Stimulated activated CD8-positive, alpha-beta memory T cell treated with anti-CD3 and anti-CD28 coated beads, Interleukin-12 subunit alpha, Interleukin-12 subunit beta, amount 100 ng/mL, for 1 hour (primary cell): Measurements from ENCODE around the gene ADAT3.

Experiments
- DNase-seq: peaks from one replicate; pipeline ENCODE4 v3.0.0-alpha.2; 2020; ENCODE audit warnings: low read depth

The ADAT3 gene

DNA sequence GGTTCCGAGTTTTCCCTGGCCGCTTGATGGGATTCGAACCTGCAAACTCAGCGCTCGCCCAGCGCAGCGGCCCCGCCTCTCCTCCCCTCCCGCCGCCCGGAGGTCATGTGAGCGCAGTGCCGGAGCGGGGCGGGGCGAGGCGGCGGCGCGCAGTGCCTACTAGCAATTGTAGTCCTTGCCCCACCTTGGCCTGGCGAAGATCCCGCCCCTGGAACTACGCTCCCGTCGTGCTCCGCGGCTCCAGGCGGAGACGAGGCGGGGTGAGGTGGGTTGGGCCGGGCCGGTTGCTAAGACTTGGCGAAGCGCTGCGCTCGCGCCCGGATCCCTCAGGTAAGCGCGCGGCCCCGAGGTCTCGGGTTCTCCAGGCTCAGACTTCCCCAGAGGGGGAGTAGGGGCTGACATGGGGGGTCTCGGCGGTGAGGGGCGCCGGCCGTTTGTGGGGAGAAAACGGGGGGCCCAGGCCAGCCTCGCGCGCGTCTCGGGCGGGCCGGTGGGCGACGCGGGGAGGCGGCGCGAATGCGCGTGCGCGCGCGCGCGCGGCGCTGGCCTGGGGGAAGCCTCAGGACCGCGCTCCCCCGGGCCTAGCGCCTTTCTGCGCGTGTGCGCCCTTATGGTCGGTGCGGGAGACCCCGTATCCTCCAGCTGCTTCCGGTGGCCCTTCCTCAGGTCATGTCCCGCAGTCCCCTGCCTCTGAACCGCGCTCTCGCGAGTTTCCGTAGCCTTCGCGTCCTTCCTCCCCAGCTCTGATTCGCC, at the start of gene ADAT3, which contains the start of gene SCAMP4:
Gene ADAT3 (plus strand): TSS at position 290 of the 753 bp plus-strand sequence. CDS start 6,649 bp downstream, outside the sequence.
Gene SCAMP4 (plus strand): TSS at position 290 of the 753 bp plus-strand sequence. CDS start 9,621 bp downstream, outside the sequence.
- peak; percentile 95 for DNase-seq

GRCh38 chr19:1855828-1856255, 49.4 kb upstream of the ADAT3 start:
- DNase-seq: no peak

- no peak for DNase-seq
Observed at GRCh38 chr19:1856345-1856697, 48.9 kb upstream of the ADAT3 start.

DNA sequence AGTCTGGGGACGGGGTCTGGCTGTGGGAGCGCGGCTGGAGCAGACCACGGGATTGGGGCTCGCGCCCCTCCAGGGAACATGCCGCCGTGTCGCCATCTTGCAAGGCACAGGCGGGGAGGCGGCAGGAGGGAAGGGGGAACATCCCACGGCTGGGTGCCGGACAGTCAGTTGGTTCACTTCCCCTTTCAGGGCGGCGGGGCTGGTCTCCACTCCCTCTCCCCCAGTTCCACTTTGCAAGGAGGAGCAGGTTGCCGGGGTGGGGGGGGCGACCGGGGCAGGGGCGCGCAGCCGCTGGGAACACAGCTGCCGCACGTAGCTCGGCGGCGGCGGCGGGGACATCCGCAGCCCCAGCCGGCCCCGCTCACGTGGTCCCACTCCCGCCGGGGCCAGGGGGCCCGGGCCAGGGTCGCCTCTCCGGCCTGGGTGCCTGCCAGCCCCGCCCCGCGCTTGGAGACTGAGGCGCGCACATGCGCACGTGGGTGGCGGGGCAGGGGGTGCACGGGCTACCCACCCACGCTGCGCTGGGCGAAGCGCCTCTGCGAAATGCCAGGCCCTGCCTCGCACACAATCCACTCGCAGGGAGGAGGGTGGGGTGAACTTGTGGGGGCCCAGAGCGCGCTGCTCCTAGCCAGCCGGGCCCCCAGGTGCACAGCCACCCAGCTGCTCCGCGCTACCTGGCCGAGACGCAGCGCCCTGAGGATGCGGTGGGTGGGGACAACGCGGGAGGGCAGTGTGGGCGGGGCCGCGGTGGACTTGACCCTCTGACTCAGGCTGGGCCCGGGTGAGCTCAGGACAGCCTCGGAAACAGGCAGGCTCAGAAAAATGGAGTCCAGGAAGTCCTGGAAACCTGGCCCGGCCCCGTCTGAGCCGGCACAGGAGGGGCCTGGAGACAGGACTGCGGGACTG, 48.2 kb upstream of the ADAT3 start:
- DNase-seq: no peak

DNA sequence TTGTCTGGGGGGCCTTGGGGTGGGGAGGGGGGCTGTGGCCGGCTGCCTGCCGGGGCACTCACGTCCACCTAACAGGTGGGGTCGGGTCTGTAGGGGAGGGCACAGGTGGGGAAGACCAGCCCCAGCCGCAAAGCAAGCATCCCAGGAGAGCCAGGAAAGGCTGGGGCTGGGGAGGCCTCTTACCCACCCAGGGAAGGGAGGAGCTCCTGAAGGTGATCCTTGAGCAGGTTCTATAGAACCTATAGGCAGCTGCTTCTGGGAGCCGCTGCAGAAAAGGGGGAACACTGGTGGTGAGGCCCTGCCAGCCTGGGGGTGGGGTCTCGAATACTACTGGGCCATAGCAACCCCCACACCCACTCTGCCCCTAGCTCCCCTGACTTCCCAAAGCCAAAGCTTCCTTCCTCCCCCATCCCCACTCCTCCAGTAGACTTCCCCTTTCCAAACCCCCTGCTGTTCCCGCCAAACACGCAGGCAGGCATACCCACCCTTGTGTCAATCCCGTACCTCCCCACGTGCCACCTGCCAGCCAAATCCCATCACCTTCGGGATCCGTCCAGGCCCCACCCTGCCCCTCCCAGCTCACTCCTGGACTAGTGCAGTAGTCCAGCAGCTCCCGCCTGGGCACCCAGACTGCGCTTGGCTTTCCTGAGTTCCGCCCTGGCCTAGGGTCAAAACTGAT, 47.4 kb upstream of the ADAT3 start:
- DNase-seq: no peak

GRCh38 chr19:1858412-1859081, 46.7 kb upstream of the ADAT3 start:
- DNase-seq: no peak

DNA sequence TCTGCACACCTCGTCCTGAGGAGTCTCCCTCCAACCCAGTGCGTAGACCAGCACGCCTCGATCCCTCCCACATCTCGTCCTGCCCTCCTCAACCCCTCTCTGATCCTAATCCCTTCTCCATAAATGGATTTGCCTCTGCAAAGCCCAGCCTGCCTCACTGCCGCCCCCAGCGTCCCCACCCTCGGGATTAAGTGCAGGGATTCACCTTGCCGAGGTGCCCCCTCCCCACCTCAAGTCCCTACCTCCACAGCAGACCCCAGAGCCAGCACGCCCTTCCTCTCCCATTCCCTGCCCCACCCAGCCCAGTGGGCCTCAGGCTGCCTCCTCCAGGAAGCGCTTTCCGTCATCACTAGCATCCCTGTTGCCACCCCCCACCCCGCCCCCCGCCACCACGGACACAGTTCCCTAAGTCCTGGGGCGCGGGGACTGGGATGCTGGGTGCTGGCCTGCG, 45.8 kb upstream of the ADAT3 start:
- DNase-seq: no peak

- no peak for DNase-seq
Observed at GRCh38 chr19:1860042-1860775, 45.0 kb upstream of the ADAT3 start.

DNA sequence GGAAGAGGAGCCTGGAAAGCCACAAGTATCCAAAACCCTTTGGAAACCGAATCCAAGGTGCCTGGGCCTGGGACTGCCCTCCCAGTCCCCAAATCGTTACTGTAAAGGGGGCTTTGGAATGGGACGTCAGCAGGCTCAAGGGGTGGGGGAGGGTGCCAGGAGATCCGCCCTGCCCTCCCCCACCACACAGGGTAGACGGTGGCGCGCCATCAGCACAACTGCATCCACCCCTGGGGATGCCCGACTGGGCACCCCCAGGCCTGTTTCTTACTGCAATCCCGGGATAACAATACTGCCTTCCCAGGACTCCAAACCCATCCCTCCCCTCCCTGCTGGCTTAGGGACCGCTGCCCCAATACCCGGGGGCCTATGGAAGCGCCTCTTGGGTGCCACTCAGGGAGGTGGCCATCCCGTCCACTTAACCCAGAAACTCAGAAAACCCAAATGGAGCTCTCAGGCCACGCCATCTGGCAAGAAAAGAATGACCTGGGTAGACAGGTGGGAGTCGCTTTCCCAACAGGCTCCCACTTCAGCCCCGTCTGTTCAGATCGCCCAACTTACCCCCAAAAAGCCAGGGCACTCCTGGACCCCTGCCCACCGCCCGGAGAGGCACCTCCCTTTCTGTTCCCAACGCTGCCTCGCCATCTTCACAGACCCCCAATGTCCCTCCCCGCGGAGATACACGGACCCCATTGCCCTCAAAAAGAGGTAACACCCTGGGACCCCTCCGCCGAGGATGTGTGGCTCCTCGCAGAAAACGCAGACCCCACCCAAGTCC, 44.2 kb upstream of the ADAT3 start:
- no peak for DNase-seq

GRCh38 chr19:1861599-1862031, 43.6 kb upstream of the ADAT3 start:
- DNase-seq: no peak

DNA sequence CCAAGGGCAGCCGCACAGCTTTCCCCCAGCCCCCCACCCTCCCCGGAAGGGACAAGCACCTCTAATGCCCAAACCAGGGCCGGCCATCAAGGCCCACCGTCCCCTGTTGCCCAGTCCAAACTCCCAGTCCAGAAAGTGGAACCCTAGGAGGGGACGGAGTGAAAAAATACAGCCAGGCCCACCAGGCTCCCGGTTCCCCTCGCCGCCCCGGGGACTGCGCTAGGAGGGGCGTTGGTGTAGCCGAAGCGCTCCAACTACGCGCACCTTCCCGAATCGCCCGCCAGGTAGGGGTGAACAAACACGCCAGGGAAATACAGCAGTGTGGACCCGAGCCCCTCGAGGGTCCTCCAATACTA, 43.2 kb upstream of the ADAT3 start:
- DNase-seq: no peak

- no peak for DNase-seq
Observed at GRCh38 chr19:1862424-1863327, 42.5 kb upstream of the ADAT3 start.

DNA sequence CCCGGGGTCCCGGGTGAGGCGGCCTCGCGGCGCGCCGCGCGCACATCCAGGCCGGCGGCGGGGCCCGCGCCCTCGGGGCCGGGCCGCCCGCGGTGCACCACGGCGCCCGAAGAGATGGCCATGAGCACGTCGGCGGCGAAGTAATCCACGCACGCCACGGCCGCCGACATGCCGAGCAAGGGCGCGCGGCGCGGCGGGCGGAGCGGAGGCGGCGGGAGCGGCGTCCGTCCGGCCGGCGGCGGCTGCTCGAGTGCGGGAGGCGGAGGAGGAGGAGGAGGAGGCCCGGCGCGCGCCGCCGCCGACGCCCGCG, 41.9 kb upstream of the ADAT3 start, which contains the start of gene KLF16:
Gene KLF16 (minus strand): TSS at position 252 of the 310 bp plus-strand sequence. CDS start 82 bp downstream, at position 170.
- DNase-seq: no peak

DNA sequence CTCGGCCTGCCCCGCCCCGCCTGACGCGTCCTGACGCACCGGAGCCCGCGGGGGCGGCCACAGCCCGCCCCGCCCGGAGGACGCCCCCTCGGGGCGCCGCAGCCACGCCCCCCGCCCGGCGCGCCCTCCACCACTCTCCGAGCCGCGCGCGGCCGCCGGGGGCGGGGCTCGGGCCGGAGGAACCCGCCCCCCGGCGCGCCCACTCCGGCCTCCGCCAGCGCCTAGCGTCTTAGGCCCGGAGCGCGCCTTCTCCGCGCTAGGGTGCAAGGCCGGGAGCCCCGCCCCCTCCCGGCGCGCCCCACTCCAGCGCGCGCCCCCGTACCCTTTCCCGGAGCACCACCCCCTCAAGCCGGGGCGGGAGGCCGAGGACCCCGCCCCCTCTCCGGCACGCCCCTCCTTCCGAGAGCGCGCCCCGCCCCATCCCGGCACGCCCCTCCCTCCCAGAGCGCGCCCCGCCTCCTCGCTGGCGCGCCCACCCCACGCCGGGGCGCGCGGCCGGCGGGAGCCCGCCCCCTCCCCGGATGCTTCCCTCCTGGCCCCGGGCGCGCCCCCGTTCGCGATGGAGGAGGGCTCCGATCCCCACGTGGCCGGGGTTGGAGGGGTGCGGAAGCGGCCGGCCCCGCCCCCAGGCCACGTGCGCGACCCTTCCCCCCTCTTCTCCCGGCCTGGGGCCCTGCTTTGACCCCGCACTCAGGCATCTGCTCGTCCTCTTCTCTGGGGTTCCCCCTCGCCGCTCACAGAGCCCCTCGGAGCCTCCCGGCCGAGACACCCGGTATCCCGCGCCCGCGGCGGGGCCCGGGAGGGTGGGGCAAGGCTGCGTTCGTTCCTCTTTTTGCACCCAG, 41.3 kb upstream of the ADAT3 start:
- DNase-seq: peak; percentile 84

GRCh38 chr19:1864480-1865171, 40.6 kb upstream of the ADAT3 start:
- no peak for DNase-seq

GRCh38 chr19:1865172-1866010, 39.8 kb upstream of the ADAT3 start:
- DNase-seq: no peak
